HEK293T (cell line): Measurements from ENCODE around the gene UBR3.

Experiments
- CTBP1 ChIP-seq: fragments of 450-650 bp; IDR thresholded peaks from 2 replicates; pipeline ENCODE4 v1.6.1; 2016; ENCODE audit warnings: borderline replicate concordance
- FOXA1 ChIP-seq: fragments of 450-650 bp; IDR thresholded peaks from 2 replicates; pipeline ENCODE4 v1.6.1; 2016; ENCODE audit warnings: mild to moderate bottlenecking
- FOXK2 ChIP-seq: fragments of 450-650 bp; IDR thresholded peaks from 2 replicates; pipeline ENCODE4 v1.6.1; 2016; ENCODE audit warnings: mild to moderate bottlenecking
- FOXM1 ChIP-seq: fragments of 450-650 bp; IDR thresholded peaks from 2 replicates; pipeline ENCODE4 v1.6.1; 2017; ENCODE audit warnings: mild to moderate bottlenecking, borderline replicate concordance
- LEF1 ChIP-seq: fragments of 450-650 bp; IDR thresholded peaks from 2 replicates; pipeline ENCODE4 v1.6.1; 2017; ENCODE audit warnings: mild to moderate bottlenecking, borderline replicate concordance
- NFRKB ChIP-seq: fragments of 450-650 bp; IDR thresholded peaks from 2 replicates; pipeline ENCODE4 v1.6.1; 2016; ENCODE audit warnings: mild to moderate bottlenecking, moderate library complexity
- PKNOX1 ChIP-seq: fragments of 450-650 bp; IDR thresholded peaks from 2 replicates; pipeline ENCODE4 v1.6.1; 2016
- SP1 ChIP-seq: fragments of 450-650 bp; IDR thresholded peaks from 2 replicates; pipeline ENCODE4 v1.6.1; 2017
- SUZ12 ChIP-seq: fragments of 450-650 bp; IDR thresholded peaks from 2 replicates; pipeline ENCODE4 v1.6.1; 2016; ENCODE audit warnings: mild to moderate bottlenecking
- ZNF384 ChIP-seq: fragments of 450-650 bp; IDR thresholded peaks from 2 replicates; pipeline ENCODE4 v1.6.1; 2016

- TF ChIP-seq ZNF384 (no peak), NFRKB (no peak), SP1 (no peak), SUZ12 (no peak), PKNOX1 (no peak), FOXA1 (no peak), FOXK2 (no peak), FOXM1 (no peak), CTBP1 (no peak), LEF1 (no peak)
Observed at GRCh38 chr2:169849710-169850109, 22.5 kb downstream of the UBR3 start.
